HG02588 (cell line): ENCODE data around the gene MIEF1.

Experiments used
- ATAC-seq: cut with Tn5 transposase; IDR thresholded peaks from one replicate; pipeline ENCODE4 v1.9.1; 2021; ENCODE audit warnings: mild to moderate bottlenecking, moderate library complexity; ENCODE audit not compliant: unreplicated experiment

Gene MIEF1

DNA sequence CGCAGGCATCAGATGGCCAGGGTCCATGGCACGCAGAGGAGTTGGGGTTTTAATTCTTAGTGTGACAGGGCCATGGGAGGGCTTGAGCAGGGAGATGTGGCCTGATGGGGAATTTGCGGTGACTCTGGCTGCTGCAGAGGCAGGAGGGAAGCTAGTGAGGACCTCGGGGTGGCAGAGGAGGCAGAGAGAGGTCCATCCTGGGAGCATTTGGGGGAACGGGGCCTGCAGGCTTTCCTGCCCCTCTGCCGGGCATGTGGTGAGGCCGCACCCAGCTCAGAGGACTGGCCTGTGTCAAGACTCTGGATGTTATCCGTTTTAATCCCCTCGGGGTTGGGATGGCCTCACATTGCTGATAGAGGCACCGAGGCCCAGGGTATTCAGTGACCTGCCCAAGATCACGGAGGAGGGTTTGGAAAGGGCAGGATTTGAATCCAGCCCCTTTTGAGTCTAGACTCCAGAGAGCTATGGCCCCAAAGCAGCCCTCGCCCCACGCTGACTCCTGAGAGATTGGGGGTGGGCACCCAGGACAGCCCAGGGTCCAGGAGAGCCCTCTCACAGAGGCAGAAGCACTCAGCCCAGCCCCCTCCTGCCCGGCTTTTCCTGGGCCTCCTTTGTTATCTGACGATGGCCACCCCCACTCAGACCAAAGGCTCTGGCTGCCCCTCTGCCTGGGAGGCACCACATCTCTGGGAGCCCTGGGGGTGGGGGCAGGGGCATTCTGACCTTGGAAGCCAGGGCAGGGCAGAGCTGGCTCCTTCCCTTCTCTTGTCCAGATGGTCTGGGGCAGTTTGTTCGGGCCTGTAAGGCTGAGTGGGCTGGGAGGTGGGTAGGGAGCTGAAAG lies 31.4 kb upstream of the MIEF1 start:
- no peak for ATAC-seq

DNA sequence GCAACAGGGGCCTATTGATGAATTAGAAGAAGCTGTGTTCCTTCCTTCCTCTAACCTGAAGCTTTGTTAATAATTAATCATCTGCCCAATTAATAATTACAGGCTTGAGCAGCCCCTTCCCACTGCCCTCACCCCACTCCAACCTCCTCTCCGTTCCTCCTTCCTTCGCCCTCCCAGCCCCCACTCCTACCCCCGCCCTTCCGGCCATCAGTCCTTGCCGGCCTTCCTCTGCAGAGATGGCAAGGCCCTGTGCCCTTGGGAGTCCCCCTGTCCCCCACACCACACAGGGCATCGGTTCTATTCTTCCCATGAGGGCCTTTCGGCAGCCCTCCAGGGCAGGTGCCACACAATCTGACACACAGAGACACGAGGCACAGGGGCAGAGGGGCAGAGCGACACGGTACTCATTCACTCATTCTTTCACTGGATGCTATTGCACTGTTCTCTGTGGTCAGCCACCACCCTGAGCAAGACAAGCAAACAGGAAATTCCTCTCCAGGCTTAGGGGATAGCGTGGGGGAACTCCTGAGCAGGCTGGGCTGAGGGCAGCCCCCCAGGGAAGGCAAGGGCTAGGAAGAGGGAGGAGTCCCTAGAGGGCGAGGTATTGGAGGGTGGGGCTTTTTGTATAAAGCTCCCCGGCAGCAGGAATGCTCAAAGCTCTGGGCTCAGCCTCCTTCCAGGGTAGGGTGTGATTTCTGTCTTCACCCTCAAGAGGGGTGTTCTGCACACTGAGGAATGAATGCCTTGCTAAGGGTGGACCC lies 30.5 kb upstream of the MIEF1 start:
- ATAC-seq: peak; percentile 47

DNA sequence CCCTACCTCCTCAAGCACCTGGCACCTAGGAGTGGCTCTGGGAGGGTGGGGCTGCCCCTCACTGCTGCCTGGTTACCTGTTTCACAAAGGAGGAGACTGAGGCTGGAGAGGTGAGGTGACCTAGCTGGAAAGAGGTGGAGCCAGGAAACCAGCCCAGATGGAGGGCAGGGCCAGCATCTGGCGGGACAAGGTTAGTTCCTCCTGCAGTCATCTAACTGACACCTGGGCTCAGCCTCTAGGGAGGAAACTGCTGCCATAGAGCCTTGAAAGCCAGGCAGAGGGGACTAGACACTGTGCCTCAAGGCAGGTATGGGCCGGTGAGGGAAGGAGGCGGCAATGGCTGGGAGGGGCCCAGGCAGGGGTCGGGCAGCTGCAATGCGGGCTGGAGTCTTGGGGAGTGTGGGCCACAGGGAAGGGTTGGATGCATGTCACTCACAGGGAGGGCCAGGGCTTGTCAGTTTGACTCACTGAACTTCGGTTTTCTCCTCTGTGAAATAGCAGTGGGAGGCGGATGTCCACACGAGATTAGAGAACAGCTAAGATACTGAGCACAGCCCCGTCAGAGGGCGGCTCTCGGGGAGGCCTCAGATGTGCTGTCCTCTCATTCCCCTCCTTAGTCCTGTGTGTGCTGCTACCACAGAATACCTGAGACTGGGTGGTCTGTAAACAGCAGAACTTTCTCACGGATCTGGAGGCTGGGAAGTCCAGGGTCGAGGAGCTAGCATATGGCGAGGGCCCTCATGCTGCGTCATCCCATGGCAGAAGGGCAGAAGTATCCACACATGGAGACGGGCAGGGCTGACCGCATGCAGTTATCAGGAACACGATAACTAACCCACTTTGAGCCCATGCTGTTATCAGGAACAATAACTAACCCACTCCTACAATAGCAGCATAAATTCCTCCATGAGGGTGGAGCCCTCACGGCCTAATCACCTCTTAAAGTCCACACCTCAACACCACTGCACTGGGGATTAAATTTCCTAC lies 29.2 kb upstream of the MIEF1 start:
- ATAC-seq: no peak

DNA sequence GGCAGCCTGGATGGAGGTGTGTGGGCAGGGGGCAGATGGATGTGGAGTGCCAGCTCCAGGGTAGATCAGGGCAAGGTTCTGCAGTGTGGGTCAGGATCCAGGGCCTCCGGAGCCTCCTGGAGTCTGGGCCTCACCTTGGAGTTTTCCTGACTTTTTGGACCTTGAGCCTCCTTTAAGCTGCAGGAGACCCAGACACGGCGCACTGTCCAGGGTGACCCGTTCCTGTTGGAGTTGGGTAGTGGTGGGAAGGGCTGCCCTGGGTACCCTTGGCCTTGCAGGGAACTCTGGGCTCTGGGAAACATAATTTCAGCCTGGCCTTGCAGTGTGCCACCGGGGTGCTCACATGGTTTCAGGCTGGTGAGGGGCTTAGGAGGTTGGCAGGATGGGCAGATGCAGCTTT lies 28.2 kb upstream of the MIEF1 start:
- ATAC-seq: no peak

DNA sequence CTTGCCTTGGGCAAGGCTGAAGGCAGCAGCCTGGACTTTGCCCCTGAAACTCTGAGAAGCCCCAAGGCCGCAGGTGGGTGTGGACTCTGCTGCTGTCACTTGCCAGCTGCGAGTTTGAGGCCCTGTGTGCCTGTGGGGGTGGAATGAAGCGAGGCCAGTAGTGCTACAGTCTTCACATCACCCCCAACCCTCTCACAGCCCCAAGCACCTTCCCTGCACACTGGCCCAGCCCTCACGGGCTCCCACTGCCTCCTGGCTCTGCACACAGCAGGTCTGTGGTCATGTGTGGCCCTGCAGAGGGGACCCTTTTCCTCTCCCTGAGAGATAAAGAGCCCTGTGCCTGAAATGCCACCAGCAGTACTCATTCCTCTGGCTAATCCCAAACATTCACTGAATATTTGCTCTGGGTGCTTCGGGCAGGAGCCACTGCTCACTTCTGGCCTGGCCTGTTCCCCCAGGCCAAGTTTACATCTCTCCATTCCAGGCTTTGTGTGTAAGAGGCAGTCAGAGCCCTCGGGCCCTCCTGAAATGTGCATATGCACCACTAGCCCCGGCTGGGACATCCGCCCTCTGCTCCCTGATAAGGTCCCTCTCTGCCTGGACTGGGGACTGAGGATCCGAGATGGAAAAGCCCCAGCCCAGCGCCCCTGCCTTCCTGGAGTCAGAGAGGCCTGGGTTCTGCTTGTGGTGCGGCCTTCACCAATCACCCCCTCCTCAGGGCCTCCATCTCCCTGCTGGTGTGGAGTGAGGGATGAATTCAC lies 27.6 kb upstream of the MIEF1 start:
- no peak for ATAC-seq

DNA sequence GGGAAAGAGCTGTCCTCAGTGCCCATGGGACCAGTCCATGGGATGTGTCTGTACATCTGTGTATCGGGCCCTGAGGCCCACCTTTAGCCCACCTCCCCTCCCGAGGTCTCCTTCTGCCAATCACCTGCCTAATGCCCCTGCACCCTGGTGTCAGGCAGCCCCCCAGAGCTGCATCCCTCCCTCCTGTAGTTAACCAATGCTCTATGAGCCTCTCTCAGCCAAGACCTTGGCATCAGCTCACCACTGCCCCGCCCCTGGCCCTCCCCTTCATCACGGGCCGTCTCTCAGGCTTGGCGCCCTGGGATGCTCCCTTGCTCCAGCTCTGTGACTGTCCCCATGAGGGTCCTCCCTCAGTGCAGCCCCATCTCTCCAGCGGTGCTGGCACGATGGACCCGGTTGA lies 26.8 kb upstream of the MIEF1 start:
- ATAC-seq: no peak

DNA sequence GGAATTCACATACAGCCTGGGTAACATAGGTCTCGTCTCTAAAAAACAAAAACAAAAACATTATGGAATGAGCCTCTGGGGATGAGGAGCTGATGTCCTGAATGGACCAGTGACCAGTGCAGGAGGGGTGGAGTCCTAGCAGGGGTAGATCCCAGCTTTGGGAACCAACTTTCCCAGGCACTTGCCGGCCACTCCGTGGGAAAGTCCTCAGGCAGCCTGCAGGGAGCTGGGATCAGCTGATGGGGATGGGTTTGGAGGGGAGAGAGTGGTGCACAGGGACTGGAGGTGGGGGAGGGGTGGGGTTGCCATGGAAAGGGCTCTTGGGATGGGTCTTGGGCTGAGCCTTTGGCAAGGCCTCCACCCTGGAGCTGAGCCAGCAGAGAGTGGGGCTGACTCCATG lies 26.2 kb upstream of the MIEF1 start:
- ATAC-seq: no peak

DNA sequence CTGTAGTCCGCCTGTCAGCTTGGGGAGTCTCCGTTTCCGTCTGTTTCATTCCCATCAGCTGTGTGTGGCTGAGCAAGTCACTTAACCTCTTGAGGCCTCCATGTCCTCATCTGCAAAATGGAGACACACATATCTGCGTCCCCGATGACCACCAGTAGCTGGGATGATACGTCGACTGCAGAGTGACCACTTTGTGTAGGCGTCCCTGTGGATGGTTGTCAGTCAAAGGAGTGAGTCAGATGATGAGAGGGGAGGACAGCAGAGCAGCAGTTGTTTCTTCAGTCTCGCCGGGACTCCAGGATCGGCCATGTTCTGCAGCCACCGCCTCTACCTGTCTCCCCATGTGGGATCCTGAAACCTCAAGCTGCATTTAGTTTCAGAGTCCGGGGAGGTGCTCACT lies 25.4 kb upstream of the MIEF1 start:
- no peak for ATAC-seq

DNA sequence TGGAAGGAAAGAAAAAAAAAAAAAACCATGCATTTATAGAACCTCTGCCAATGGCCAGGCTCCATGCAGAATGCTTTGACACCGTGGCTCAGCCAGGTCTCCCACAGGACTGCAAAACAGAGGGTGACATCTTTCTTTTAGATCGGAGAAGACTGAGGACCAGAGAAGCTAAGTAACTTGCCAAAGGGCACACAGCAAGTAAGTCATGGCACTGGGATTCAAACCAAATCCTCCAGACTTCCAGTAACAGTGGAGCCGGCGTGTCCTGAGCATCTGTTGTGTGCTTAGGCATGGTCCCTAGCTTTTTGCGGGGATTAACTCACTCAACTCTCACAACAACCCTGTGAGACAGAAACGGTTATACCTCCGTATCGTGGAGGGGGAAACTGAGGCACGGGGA lies 24.5 kb upstream of the MIEF1 start:
- ATAC-seq: no peak

DNA sequence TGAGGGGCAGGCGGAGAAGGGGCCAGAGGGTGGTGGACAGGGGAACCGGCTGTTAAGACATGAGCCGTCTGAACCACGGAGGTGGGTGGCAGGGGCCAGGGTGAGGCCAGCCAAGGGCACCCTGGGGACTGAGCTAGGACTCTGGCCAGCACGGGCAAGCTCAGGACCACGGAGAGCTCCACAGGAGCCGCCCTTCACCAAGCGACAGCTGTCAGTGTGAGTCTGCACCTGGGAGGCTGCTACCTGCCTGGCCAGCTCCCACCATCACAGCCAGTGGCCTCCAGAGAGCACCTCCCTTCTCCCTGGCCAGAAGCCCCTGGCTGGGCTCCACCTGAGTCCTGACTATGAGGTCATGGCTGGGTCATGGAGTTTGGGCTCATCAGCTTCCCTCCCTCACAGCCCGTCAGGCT lies 23.6 kb upstream of the MIEF1 start:
- ATAC-seq: no peak

DNA sequence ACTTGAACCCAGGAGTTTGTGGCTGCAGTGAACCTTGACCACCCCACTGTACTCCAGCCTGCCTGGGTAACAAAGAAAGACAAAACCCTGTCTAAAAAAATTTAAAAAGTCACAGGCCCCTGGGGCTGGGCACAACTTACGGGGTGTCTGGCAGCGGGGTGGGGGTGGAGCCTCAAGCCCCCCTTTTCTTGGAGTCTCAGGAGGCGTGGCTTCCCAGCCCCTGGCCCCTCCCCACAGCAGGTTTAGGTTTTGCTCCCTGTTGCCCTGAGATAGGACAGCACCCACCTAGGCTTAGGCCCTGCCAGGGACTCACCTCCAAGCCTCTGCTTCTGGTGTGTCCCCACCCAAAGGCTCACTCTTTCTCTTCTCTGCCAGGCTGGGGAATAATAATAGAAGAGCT lies 22.8 kb upstream of the MIEF1 start:
- ATAC-seq: no peak

DNA sequence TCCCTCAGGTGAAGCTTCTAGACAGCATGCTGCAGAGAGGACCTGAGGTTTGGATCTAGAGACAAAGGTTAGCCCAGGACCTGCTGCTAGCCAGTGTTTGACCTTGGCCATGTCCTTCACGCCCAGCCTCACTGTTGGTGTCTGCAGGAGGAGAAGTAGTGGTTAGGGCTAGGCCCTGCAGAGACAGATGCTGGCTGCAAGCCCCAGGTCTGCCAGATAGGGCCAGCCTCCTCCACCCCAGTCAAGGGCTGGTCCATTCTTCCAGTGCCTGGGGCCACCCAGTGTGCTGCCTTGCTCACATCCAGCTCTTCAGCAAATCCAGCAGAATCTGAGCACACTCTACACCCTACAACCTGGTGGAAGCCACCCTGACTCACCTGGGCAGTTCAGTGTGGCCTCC lies 21.5 kb upstream of the MIEF1 start:
- no peak for ATAC-seq

DNA sequence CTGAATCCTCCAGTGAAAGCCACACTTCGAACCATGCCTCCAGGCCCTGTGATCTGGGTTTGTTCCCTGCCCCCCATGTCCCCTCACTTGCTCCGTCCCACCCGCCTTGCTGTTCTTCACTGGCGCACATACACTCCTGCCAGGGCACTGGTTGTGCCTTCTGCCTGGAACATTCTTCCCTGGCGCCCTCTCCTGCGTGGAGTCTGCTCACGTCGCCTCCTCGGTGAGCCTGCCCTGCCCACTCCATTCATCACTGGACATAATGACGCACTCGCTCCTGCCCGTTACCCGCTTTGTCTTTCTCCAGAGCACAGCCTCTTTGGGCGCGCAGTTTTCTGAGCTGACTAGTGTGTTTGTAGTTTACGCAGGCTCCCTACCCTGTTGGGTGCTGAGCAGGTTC lies 21.0 kb upstream of the MIEF1 start:
- ATAC-seq: no peak

DNA sequence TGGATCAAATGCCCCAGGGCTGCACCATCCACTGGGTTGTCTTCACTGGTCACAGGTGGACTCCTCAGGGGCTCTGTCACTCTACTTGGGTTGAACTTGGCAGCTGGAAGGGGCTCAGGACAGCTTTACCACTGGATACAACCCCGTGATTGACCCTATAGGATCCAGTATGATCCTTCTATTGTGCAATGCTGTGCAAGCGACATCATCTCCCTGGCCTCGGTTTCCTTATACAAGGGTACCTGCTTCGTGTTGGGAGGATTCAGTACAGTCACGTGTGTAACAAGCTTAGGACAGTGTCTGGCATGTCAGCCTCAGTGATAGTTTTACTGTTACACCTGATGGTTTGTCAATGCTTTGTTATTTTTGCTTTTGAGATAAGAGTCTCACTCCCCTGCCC lies 20.5 kb upstream of the MIEF1 start:
- ATAC-seq: no peak

DNA sequence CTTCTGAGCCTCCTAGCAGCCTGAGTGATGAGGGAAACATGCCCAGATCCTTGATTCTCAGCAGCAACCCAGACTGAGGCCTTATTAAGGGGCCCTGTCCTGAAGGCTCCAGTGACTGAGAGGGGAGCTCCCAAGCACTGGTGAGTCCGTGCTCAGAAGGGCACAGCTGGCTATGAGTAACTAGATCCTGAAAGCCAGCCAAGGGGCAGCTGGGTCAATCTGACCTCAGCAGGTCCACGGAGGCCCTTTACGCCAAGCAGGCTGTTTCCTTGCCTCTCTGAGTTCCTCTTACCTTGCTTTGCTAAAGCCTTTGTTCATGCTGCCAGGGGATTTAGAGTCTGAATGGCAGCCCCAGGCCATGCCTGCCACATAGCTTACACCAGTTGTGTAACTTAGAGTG lies 19.3 kb upstream of the MIEF1 start:
- no peak for ATAC-seq

DNA sequence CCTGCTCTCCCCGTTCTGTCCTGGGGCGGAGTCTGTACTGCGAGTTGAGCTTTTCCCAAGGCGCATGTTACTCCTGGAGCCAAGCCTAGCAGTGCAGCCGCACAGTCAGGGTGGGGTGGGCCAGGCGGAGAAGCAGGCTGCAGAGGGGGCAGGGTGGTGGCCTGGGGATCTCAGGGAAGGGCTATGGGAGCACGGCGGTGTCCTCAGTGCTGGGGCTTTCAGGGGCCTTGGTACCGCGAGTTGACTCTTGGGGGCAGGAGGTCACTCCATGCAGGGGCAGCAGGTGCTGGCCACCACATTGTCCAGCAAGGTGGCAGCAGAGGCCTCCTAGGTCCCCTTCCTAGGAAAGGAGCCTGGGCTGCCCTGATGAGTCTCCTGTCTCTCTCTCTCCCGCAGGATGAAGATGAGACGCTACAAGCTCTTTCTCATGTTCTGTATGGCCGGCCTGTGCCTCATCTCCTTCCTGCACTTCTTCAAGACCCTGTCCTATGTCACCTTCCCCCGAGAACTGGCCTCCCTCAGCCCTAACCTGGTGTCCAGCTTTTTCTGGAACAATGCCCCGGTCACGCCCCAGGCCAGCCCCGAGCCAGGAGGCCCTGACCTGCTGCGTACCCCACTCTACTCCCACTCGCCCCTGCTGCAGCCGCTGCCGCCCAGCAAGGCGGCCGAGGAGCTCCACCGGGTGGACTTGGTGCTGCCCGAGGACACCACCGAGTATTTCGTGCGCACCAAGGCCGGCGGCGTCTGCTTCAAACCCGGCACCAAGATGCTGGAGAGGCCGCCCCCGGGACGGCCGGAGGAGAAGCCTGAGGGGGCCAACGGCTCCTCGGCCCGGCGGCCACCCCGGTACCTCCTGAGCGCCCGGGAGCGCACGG lies 14.9 kb upstream of the MIEF1 start:
- ATAC-seq: no peak

DNA sequence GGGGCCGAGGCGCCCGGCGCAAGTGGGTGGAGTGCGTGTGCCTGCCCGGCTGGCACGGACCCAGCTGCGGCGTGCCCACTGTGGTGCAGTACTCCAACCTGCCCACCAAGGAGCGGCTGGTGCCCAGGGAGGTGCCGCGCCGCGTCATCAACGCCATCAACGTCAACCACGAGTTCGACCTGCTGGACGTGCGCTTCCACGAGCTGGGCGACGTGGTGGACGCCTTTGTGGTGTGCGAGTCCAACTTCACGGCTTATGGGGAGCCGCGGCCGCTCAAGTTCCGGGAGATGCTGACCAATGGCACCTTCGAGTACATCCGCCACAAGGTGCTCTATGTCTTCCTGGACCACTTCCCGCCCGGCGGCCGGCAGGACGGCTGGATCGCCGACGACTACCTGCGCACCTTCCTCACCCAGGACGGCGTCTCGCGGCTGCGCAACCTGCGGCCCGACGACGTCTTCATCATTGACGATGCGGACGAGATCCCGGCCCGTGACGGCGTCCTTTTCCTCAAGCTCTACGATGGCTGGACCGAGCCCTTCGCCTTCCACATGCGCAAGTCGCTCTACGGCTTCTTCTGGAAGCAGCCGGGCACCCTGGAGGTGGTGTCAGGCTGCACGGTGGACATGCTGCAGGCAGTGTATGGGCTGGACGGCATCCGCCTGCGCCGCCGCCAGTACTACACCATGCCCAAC lies 14.1 kb upstream of the MIEF1 start:
- no peak for ATAC-seq

DNA sequence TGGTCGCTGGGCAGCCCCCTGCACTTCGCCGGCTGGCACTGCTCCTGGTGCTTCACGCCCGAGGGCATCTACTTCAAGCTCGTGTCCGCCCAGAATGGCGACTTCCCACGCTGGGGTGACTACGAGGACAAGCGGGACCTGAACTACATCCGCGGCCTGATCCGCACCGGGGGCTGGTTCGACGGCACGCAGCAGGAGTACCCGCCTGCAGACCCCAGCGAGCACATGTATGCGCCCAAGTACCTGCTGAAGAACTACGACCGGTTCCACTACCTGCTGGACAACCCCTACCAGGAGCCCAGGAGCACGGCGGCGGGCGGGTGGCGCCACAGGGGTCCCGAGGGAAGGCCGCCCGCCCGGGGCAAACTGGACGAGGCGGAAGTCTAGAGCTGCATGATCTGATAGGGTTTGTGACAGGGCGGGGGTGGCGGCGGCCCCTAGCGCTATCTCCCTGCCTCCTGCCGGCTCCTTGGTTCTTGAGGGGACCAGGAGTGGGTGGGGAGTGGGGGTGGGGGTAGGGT lies 13.5 kb upstream of the MIEF1 start:
- ATAC-seq: no peak
